Mesothelial cell of epicardium (in vitro differentiated cells): ENCODE data around the gene C10orf90. TPM values are rescaled to one million over a fixed set of nuclear protein-coding genes. Genes with fewer than 3 reads are reported as not detected.

ENCODE experiments used
- DNase-seq, 2 experiments: peaks; one replicate each; pipeline ENCODE4 v3.0.0; 2021; ENCODE audit warnings: low spot score in 2 of 2; ENCODE audit not compliant: unreplicated experiment in 2 of 2
- H3K27ac Mint-ChIP-seq: 2 replicates; pipeline ENCODE4 v1.8.0; 2021; ENCODE audit warnings: mixed read lengths
- H3K27me3 Mint-ChIP-seq: 2 replicates; pipeline ENCODE4 v1.8.0; 2021; ENCODE audit warnings: low read depth, mixed read lengths
- H3K36me3 Mint-ChIP-seq: 2 replicates; pipeline ENCODE4 v1.8.0; 2021; ENCODE audit warnings: mixed read lengths
- H3K4me1 Mint-ChIP-seq: 2 replicates; pipeline ENCODE4 v1.8.0; 2021; ENCODE audit warnings: mixed read lengths
- H3K4me3 Mint-ChIP-seq: 2 replicates; pipeline ENCODE4 v1.8.0; 2021; ENCODE audit warnings: mild to moderate bottlenecking, moderate library complexity, mixed read lengths
- H3K9me3 Mint-ChIP-seq: 2 replicates; pipeline ENCODE4 v1.8.0; 2021; ENCODE audit warnings: mixed read lengths
- CTCF ChIP-seq: fragments of 200-600 bp; sonication (generic); IDR thresholded peaks from one replicate; pipeline ENCODE4 v1.5.0; 2021; ENCODE audit warnings: antibody characterized with exemption; ENCODE audit not compliant: unreplicated experiment
- total RNA-seq: library from RNA; stranded (reverse); gene quantifications from 3 replicates; pipeline ENCODE4 v1.2.1, GENCODE V29; 2021

The C10orf90 gene
- total RNA-seq, 1 donor from 2014 or later, result not detected

- peaks cover 4% of the 10 kb centered on the region for H3K4me1 Mint-ChIP-seq
- no peak for TF ChIP-seq CTCF
Measured at GRCh38 chr10:126463286-126463685, 207.2 kb downstream of the C10orf90 start.

GRCh38 chr10:126461289-126461940 is 209.1 kb downstream of the C10orf90 start:
- TF ChIP-seq CTCF, result no peak
- no peak overlapping the region for H3K27ac Mint-ChIP-seq
- H3K36me3 Mint-ChIP-seq, result no peaks in the 10 kb centered on the region
- peaks cover 16% of the 10 kb centered on the region for H3K27me3 Mint-ChIP-seq
- H3K4me1 Mint-ChIP-seq, result peaks cover 8% of the 10 kb centered on the region
- no peak for DNase-seq
- no peak overlapping the region for H3K4me3 Mint-ChIP-seq
- no peaks in the 10 kb centered on the region for H3K9me3 Mint-ChIP-seq

More at GRCh38 chr10:126463286-126463685, 207.2 kb downstream of the C10orf90 start:
- no peak for DNase-seq
- Mint-ChIP-seq H3K9me3 (no peaks in the 10 kb centered on the region), H3K27me3 (peaks cover 16% of the 10 kb centered on the region), H3K4me3 (no peak overlapping the region), H3K27ac (no peak overlapping the region), H3K36me3 (no peaks in the 10 kb centered on the region)

GRCh38 chr10:126459878-126460481 is 210.5 kb downstream of the C10orf90 start:
- no peak overlapping the region for H3K4me3 Mint-ChIP-seq
- no peak overlapping the region for H3K27ac Mint-ChIP-seq
- H3K27me3 Mint-ChIP-seq, result peaks cover 13% of the 10 kb centered on the region
- no peaks in the 10 kb centered on the region for H3K36me3 Mint-ChIP-seq
- peaks cover 17% of the 10 kb centered on the region for H3K4me1 Mint-ChIP-seq
- H3K9me3 Mint-ChIP-seq, result no peaks in the 10 kb centered on the region
- TF ChIP-seq CTCF, result no peak
- no peak for DNase-seq

GRCh38 chr10:126459032-126459831 is 211.3 kb downstream of the C10orf90 start:
- no peak overlapping the region for H3K27ac Mint-ChIP-seq
- peaks cover 17% of the 10 kb centered on the region for H3K4me1 Mint-ChIP-seq
- no peaks in the 10 kb centered on the region for H3K36me3 Mint-ChIP-seq
- no peak for DNase-seq
- no peak for TF ChIP-seq CTCF
- H3K27me3 Mint-ChIP-seq, result peaks cover 11% of the 10 kb centered on the region
- H3K9me3 Mint-ChIP-seq, result no peaks in the 10 kb centered on the region
- H3K4me3 Mint-ChIP-seq, result no peak overlapping the region

- H3K27ac Mint-ChIP-seq, result no peak overlapping the region
- no peaks in the 10 kb centered on the region for H3K9me3 Mint-ChIP-seq
- H3K4me3 Mint-ChIP-seq, result no peak overlapping the region
- H3K36me3 Mint-ChIP-seq, result no peaks in the 10 kb centered on the region
- H3K27me3 Mint-ChIP-seq, result peaks cover 13% of the 10 kb centered on the region
- DNase-seq, result no peak
- no peak for TF ChIP-seq CTCF
- H3K4me1 Mint-ChIP-seq, result peaks cover 17% of the 10 kb centered on the region
Measured at GRCh38 chr10:126458466-126458865, 212.0 kb downstream of the C10orf90 start.
